Thyroid gland (tissue), 4 donors: ENCODE measurements around the gene SIRT4. TPM values are rescaled to one million over a fixed set of nuclear protein-coding genes. Genes with fewer than 3 reads are reported as not detected.

Experiments used
- DNase-seq, 2 donors: peaks; one replicate each; pipeline ENCODE4 v3.0.0-alpha.2; 2019
- H3K27ac ChIP-seq, 3 donors: fragments of 200-600 bp; sonication (generic); 1 replicate in 2 of 3; 2 replicates in 1 of 3; pipeline ENCODE4 v1.5.1; 2016 to 2019; ENCODE audit warnings: mild to moderate bottlenecking in 1 of 3, moderate library complexity in 1 of 3
- H3K27me3 ChIP-seq: fragments of 200-600 bp; sonication (generic); one replicate; pipeline ENCODE4 v1.5.1; 2019
- H3K36me3 ChIP-seq, 2 donors: fragments of 200-600 bp; sonication (generic); one replicate each; pipeline ENCODE4 v1.5.1; 2016 to 2019
- H3K4me1 ChIP-seq, 2 donors: fragments of 200-600 bp; sonication (generic); one replicate each; pipeline ENCODE4 v1.5.1; 2017 to 2019
- H3K4me3 ChIP-seq, 3 donors: fragments of 200-600 bp; sonication (generic); replicated peaks in 1 of 3; 1 replicate in 2 of 3; 2 replicates in 1 of 3; pipeline ENCODE4 v1.5.1; 2016; ENCODE audit warnings: mild to moderate bottlenecking in 1 of 3
- H3K9me3 ChIP-seq: fragments of 200-600 bp; sonication (generic); one replicate; pipeline ENCODE4 v1.5.1; 2017
- POLR2A ChIP-seq, 2 donors: fragments of 450-650 bp; IDR thresholded peaks; one replicate each; pipeline ENCODE4 v1.6.1; 2017; ENCODE audit warnings: antibody characterized with exemption in 2 of 2, mild to moderate bottlenecking in 2 of 2, moderate library complexity in 1 of 2
- WGBS, 2 donors: methylation state at CpG; one replicate each; pipeline ENCODE4 v1.1.5; 2017; 5-methylcytosine and 5-hydroxymethylcytosine counted together
- intact Hi-C: fragments of 100-400 bp; cut with DNase I; formaldehyde crosslinking; loops from one replicate; pipeline ENCODE4 v1.15.1; 2023
- total RNA-seq, 4 donors: library from RNA; depleted of rRNA; stranded (reverse); fragments of >200 nt; gene quantifications; one replicate each; pipeline ENCODE4 v1.2.3, GENCODE V29; 2016
- TF ChIP-seq, protein P1 (sequence below), 6 experiments: fragments of 200-600 bp in 3 of 6; fragments of 450-650 bp in 3 of 6; sonication (generic) in 3 of 6; IDR thresholded peaks; one replicate each; pipeline ENCODE4 v1.5.1; 2016 to 2019; ENCODE audit warnings: antibody characterized with exemption in 6 of 6, mild to moderate bottlenecking in 2 of 6, inconsistent platforms in 1 of 6, moderate library complexity in 1 of 6

The SIRT4 gene
- total RNA-seq, 4 donors from 2014 or later: 3.1 to 6.5 (median 3.8) TPM; not detected in 1

DNA sequence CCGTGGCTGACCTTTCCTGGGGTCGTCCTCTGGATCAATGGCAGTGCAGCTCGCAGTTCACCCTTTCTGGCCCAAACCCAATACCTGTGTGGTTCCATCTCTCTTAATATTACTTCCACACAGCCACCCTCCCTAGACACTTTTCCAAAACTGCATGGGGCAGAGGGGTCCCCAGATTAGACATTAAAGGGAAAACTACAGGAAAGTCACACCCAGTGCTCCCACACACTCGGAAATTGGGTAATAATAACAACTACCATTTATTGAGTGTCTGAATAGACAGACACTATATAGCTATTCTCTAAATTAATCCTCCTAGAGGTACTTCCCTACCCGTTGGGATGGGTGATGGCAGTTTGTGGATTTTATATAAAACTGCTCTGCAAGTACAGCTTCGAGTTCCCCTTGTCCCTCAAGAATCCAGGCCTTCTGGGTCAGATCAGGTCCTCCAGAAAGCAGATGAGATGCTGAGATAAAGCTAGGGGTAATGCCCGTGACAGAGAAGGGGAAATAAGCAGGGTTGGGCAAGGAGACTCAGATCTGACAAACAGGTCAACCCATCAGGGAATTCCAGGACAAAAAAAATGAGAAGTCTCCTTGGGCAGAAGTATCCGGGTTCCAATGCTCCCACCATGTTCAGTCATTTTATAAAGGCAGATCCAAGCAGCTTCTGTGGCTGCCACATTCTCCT, 35.8 kb upstream of the SIRT4 start:
- intact Hi-C loops: no loop called here
- Histone ChIP-seq H3K9me3 (no peaks in the 10 kb centered on the region), H3K27me3 (no peaks in the 10 kb centered on the region), H3K4me1 (peaks cover 34 to 44% of the 10 kb centered on the region in 2 donors), H3K4me3 (no peak overlapping the region), H3K36me3 (no peaks in the 10 kb centered on the region), H3K27ac (no peak overlapping the region)
- TF ChIP-seq, protein P1, sequence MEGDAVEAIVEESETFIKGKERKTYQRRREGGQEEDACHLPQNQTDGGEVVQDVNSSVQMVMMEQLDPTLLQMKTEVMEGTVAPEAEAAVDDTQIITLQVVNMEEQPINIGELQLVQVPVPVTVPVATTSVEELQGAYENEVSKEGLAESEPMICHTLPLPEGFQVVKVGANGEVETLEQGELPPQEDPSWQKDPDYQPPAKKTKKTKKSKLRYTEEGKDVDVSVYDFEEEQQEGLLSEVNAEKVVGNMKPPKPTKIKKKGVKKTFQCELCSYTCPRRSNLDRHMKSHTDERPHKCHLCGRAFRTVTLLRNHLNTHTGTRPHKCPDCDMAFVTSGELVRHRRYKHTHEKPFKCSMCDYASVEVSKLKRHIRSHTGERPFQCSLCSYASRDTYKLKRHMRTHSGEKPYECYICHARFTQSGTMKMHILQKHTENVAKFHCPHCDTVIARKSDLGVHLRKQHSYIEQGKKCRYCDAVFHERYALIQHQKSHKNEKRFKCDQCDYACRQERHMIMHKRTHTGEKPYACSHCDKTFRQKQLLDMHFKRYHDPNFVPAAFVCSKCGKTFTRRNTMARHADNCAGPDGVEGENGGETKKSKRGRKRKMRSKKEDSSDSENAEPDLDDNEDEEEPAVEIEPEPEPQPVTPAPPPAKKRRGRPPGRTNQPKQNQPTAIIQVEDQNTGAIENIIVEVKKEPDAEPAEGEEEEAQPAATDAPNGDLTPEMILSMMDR (IDR thresholded peaks at IDR 0.05): no peak
- TF ChIP-seq POLR2A (IDR thresholded peaks at IDR 0.05): no peak
- 53 to 58% methylated on average over 5 to 8 of the region's 8 CpGs for WGBS, 2 donors
- no peak for DNase-seq

GRCh38 chr12:120267736-120268135, 34.4 kb upstream of the SIRT4 start:
- H3K27ac ChIP-seq: peak overlapping the region in 1 of 3 donors; percentile 19

GRCh38 chr12:120276734-120277133, 25.4 kb upstream of the SIRT4 start:
- no peaks in the 10 kb centered on the region for H3K27me3 ChIP-seq
- WGBS, 2 donors: 86 to 90% methylated on average over 6 of the region's 6 CpGs
- no peak overlapping the region for H3K27ac ChIP-seq
- H3K36me3 ChIP-seq: no peaks in the 10 kb centered on the region
- intact Hi-C loops: no loop called here
- H3K4me3 ChIP-seq: no peak overlapping the region
- TF ChIP-seq POLR2A (IDR thresholded peaks at IDR 0.05): no peak
- TF ChIP-seq, protein P1 (IDR thresholded peaks at IDR 0.05): no peak
- peaks cover 0 to 5% of the 10 kb centered on the region in 2 donors for H3K4me1 ChIP-seq
- no peak for DNase-seq
- H3K9me3 ChIP-seq: no peaks in the 10 kb centered on the region

More at GRCh38 chr12:120267736-120268135, 34.4 kb upstream of the SIRT4 start:
- H3K9me3 ChIP-seq: no peaks in the 10 kb centered on the region
- WGBS, 2 donors: 24 to 29% methylated on average over 4 of the region's 4 CpGs
- peak; percentile 62 to 67 for DNase-seq
- no peak for TF ChIP-seq POLR2A (IDR thresholded peaks at IDR 0.05)
- TF ChIP-seq, protein P1 (IDR thresholded peaks at IDR 0.05): no peak
- H3K4me3 ChIP-seq: no peak overlapping the region
- no peaks in the 10 kb centered on the region for H3K36me3 ChIP-seq
- no peaks in the 10 kb centered on the region for H3K27me3 ChIP-seq
- intact Hi-C loops: no loop called here
- H3K4me1 ChIP-seq: peaks cover 22 to 30% of the 10 kb centered on the region in 2 donors

DNA sequence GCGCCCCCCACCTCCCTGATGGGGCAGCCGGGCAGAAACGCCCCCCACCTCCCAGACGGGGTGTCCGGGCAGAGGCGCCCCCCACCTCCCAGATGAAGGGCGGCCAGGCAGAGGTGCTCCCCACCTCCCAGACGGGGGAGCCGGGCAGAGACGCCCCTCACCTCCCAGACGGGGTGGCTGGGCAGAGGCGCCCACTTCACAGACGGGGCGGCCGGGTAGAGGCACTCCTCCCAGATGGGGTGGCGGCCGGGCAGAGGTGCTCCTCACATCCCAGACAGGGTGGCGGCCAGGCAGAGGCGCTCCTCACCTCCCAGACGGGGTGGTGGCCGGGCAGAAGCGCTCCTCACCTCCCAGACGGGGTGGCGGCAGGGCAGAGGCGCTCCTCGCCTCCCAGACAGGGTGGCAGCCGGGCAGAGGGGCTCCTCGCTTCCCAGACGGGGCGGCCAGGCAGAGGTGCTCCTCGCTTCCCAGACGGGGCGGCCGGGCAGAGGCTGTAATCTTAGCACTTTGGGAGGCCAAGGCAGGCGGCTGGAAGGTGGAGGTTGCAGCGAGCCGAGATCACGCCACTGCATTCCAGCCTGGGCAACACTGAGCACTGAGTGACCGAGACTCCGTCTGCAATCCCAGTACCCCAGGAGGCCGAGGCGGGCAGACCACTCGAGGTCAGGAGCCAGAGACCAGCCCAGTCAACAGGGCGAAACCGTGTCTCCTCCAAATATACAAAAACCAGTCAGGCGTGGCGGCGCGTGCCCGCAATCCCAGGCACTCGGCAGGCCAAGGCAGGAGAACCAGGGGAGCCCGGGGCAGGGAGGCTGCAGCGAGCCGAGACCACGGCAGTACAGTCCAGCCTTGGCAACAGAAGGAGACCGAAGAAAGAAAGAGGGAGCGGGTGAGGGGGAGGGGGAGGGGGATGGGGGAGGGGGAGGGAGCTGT, 23.7 kb upstream of the SIRT4 start:
- no peaks in the 10 kb centered on the region for H3K36me3 ChIP-seq
- intact Hi-C loops: no loop called here
- H3K4me3 ChIP-seq: no peak overlapping the region
- H3K27me3 ChIP-seq: no peaks in the 10 kb centered on the region
- peaks cover 0 to 9% of the 10 kb centered on the region in 2 donors for H3K4me1 ChIP-seq
- peak; percentile 70 to 74 for DNase-seq
- 60 to 69% methylated on average over 22 to 41 of the region's 57 CpGs for WGBS, 2 donors
- H3K27ac ChIP-seq: peak overlapping the region in 1 of 3 donors; percentile 30
- H3K9me3 ChIP-seq: no peaks in the 10 kb centered on the region
- no peak for TF ChIP-seq POLR2A (IDR thresholded peaks at IDR 0.05)
- TF ChIP-seq, protein P1 (IDR thresholded peaks at IDR 0.05): no peak
